Fibroblast of the aortic adventitia (primary cell): ENCODE results near the gene CACTIN. TPM values are rescaled to one million over a fixed set of nuclear protein-coding genes. Genes with fewer than 3 reads are reported as not detected.

Source experiments
- DNase-seq: peaks from one replicate; pipeline ENCODE4 v3.0.0-alpha.2; 2010; ENCODE audit warnings: low read depth
- H3K4me3 ChIP-seq: 2 replicates; pipeline ENCODE4 v1.5.1; 2011; ENCODE audit warnings: low read depth, mild to moderate bottlenecking, control low read depth, low read length, moderate library complexity
- CTCF ChIP-seq: IDR thresholded peaks from 2 replicates; pipeline ENCODE4 v1.5.1; 2011; ENCODE audit warnings: mild to moderate bottlenecking, low read length, control low read depth, inconsistent platforms; ENCODE audit not compliant: insufficient read depth
- total RNA-seq: library from RNA; depleted of rRNA; stranded (reverse); fragments of >200 nt; gene quantifications from 2 replicates; pipeline ENCODE4 v1.2.3, GENCODE V29; 2012; ENCODE audit warnings: low replicate concordance

CACTIN gene
- total RNA-seq, 1 donor: 15.7 TPM

- DNase-seq: no peak
- H3K4me3 ChIP-seq: no peak overlapping the region
- no peak for TF ChIP-seq CTCF
Observed at GRCh38 chr19:3639479-3639878, 12.9 kb upstream of the CACTIN start.

- no peak for DNase-seq
- TF ChIP-seq CTCF: no peak
- no peak overlapping the region for H3K4me3 ChIP-seq
Observed at GRCh38 chr19:3638208-3639193, 11.9 kb upstream of the CACTIN start.

GRCh38 chr19:3637621-3638020, 11.0 kb upstream of the CACTIN start:
- TF ChIP-seq CTCF: no peak
- no peak for DNase-seq
- H3K4me3 ChIP-seq: no peak overlapping the region

GRCh38 chr19:3636962-3637361, 10.4 kb upstream of the CACTIN start:
- no peak for TF ChIP-seq CTCF
- H3K4me3 ChIP-seq: no peak overlapping the region
- no peak for DNase-seq

GRCh38 chr19:3636506-3636905, 9.9 kb upstream of the CACTIN start:
- no peak overlapping the region for H3K4me3 ChIP-seq
- TF ChIP-seq CTCF: no peak
- DNase-seq: no peak

GRCh38 chr19:3634496-3635045, 8.0 kb upstream of the CACTIN start:
- DNase-seq: no peak
- no peak for TF ChIP-seq CTCF
- no peak overlapping the region for H3K4me3 ChIP-seq
